ENCODE data around the gene INHBA.

GRCh38 chr7:41674505-41675023, 28.3 kb downstream of the INHBA start:
- TF ChIP-seq CTCF (IDR thresholded peaks at IDR 0.05; ENCODE audit: insufficient read depth, low read depth, low read length): no peak
- TF ChIP-seq EZH2 (IDR thresholded peaks at IDR 0.05; ENCODE audit: insufficient read depth, low read length): no peak
